NT2/D1 (cell line): ENCODE data around the gene ALPI.

Experiments
- SUZ12 ChIP-seq: IDR thresholded peaks from 2 replicates; pipeline ENCODE4 v1.6.1; 2011; ENCODE audit not compliant: insufficient read length, insufficient read depth; ENCODE audit errors: extremely low read depth
- ZNF274 ChIP-seq: IDR thresholded peaks from 2 replicates; pipeline ENCODE4 v1.6.1; 2011; ENCODE audit warnings: mild to moderate bottlenecking, low read depth, low read length

DNA sequence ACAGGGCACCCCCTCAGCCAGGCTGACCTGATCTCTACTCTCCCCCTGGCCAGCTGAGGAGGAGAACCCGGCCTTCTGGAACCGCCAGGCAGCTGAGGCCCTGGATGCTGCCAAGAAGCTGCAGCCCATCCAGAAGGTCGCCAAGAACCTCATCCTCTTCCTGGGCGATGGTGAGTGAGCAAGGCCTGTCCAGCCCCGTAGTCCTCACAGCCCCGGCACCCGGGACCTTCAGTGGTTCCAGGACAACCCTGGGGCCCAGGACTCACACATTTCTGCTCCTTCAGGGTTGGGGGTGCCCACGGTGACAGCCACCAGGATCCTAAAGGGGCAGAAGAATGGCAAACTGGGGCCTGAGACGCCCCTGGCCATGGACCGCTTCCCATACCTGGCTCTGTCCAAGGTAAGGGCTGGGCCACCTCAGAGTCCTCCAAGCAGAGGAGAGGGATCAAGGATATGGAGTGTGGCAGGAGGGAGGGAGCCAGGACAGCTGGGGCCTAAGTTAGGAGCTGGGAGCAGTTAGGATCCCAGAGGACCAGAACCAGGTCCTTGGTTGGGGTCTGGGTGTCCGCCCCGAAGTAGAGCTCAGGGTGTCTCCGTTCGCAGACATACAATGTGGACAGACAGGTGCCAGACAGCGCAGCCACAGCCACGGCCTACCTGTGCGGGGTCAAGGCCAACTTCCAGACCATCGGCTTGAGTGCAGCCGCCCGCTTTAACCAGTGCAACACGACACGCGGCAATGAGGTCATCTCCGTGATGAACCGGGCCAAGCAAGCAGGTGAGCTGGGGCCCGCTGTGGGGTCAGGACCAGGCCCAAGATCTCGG lies 555 bp downstream of the ALPI start:
- TF ChIP-seq ZNF274 (no peak), SUZ12 (no peak)
